NCI-H1092 treated with DMSO at 0.1 percent for 48 hours (cell line): ENCODE measurements around the gene COG7.
"Not testable (repeated sequence)": the region's sequence is repeated elsewhere in the genome, so short reads cannot be mapped to it uniquely, and the experiment has no call there.

ENCODE experiments used
- DNase-seq: peaks from one replicate; lab custom pipeline; 2025; lab: John Stamatoyannopoulos, UW

COG7 gene

DNA sequence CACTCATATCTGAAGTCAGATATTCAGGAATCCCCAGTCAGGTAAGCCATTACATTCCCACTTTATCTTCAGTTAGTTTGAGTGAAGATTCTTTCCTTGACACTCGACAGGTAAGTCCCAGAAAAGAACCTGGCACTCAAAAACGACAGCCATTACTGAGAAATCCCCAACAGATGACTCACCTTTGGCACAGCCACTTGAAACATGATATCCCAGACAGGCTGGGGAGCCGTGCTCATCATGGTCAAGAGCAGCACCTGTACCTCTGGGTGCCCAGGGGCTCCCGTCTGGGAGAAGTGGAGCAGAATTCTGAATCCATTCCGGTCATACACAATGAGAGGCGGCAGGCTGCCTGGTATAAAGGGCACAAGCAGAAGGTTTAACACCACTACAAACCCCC is 16.8 kb upstream of the COG7 start:
- no peak for DNase-seq

DNA sequence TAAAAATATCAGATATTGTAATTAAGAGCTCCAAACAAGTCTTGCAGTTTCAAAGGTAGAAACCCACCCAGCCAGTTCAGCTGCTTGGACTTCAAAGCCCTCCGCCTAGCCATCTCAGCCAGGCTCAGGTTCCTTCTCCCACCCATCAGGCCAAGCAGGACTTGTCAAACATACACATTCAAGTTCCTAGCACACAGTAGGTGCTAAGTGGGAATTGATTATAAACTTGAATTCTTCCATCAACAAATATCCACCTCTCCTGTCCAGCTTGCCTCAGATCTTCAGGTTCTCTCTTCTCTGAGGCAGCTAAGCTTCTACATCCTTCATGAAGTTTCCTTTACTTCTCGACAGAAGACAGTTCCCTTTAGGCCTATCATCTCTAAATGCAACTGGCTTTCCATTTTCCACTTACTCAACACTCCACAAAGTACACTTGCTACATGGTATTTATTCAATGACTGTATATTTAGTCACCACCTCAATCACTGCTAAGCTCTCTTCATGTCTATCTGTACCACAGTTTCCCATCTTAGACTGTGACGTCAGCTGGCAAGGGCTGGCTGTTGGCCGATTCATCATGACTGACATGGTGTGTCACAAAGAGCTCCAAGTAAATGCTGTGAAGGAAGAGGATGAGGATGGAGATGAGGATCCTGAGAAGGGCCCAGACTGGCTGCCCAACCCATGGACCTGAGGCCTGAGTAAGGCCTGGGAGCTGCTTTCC is 13.3 kb upstream of the COG7 start:
- no peak for DNase-seq

DNA sequence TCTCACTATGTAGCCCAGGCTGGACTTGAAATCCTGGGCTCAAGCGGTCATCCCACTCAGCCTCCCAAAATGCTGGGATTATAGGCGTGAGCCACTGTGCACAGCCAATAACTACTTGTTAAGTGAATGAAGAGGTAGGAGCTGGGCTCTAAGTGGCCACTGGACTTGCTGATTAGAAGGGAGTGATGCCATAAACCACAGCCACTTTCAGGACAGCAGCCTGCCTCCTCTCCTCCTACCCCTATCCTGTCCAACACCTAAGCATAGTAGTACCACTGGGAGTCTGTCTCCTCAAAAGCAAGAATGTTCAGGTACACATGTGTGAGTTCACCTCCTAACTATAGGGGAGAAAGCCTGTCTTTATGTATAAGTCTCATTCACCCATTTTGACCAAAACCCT is 12.2 kb upstream of the COG7 start:
- no peak for DNase-seq

DNA sequence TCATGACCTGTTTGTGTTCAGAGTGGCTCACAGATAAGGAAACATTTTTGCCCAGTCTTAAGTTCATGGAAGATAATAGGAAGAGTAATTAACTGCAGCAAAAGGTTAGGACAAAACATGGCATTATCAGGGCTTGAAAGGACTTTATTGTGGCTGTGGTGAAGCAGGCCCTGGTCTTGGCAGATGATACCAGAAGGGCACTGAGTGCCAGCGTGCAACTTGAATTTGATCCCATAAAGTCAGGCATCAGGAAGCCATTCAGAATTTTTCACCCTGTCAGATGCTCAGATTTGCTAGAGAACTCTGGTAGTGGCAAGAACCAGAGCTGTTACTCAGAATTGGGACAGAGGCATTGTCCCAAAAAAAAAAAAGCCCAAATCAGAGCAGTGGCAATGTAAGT is 11.2 kb upstream of the COG7 start:
- DNase-seq, result no peak

DNA sequence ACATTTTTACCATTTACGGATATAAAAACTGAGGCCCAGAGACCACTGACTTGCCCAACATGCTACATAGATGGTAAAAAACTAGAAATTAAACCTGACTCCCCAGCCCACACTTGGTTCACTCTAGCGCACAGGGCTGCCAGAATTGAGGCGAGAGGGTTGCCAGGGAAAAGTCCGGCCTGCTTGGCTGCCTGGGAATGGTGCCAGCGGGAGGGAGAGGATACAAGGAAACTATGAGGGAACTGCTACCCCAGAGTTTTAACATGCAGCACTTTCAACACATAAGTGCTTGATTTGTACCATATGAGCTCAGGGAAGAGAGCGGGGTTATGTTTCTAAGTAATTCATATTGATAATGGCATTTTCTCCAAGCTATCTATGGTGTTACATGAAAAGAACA is 10.0 kb upstream of the COG7 start:
- not testable (repeated sequence) for DNase-seq

DNA sequence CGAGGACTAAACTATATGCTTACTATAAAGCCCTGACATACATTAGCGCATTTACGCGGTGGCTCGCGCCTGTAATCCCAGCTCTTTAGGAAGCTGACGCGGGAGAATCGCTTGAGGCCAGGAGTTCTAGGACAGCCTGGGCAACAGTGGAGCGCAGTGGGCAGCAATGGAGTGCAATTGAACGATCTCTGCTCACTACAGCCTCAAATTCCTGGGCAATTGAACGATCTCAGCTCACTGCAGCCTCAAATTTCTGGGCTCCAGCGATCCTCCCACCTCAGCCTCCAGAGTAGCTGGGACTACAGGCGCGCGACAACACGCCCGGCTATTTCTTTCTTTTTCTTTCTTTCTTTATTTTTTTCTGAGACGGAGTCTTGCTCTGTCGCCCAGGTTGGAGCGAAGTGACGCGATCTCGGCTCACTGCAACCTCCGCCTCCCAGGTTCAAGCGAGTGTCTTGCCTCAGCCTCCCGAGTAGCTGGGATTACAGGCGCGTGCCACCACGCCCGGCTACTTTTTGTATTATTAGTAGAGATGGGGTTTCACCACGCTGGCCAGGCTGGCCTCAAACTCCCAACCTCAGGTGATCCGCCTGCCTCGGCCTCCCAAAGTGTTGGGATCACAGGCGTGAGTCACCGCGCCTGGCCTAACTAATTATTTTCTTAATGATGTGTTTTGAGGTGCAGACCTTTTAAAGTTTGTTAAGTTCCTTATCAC is 506 bp upstream of the COG7 start:
- DNase-seq, result no peak

DNA sequence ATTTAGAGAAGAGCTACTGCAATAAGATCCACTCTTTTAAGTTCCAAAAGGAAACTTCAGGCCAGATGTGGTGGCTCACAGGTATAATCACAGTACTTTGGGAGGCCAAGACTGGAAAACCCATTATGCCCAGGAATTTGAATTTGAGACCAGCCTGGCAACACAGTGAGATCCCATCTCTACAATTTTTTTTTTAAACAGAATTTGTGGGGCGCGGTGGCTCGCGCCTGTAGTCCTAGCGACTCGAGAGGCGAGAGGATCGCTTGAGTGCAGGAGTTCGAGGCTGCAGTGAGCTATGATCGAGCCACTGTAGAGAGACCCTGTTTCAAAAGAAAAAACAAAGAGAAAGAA is 793 bp downstream of the COG7 start:
- no peak for DNase-seq

DNA sequence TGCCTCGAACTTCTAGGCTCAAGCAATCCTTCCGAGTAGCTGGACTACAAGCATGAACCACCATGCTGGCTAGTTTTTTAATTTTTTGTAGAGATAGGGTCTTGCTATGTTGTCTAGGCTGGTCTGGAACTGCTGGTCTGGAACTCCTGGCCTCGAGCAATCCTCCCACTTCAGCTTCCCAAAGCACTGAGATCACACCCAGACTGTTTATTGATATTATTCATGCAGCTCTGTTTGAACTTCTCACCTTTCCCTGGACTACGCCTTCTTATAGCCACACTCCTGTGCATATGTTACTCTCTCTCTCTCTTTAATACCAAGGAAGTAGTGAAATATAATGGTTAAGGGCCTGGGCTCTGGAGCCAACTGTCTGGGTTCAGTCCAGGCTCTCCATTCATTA is 4.6 kb downstream of the COG7 start:
- DNase-seq, result no peak

DNA sequence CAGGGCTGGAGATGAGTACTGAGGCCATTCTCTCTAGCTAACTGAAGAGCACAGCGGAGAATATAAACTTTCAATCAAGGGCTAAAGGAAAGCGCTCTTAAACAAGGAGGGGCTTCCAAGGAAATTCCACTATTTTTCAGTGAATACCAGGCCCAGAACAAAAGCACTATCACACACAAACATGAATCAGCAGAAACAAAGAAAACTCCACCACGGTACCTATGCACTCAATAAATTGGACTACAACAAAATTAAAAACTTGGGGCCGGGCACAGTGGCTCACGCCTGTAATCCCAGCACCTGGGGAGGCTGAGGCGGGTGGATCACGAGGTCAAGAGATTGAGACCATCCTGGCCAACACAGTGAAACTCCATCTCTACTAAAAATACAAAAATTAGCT is 15.4 kb downstream of the COG7 start:
- DNase-seq, result not testable (repeated sequence)

DNA sequence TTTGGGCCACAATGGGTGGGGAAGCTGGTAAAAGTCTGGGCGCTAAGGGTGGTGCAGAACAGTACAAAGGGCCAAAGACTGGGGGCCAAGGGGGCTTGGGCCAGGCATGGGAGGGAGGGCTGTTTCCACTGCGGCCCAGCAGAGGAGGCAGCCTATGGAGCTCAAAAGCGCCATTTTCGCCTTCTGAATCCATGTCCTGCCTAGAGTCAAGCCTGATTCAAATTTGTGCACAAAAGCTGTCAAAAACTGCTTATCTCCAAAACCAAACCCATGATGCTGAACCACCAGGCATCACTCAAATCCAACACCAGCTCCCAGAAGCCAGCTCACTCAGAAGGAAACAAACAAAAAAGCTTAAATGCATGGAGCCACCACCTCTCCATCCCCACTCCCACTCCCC is 16.0 kb downstream of the COG7 start:
- no peak for DNase-seq

DNA sequence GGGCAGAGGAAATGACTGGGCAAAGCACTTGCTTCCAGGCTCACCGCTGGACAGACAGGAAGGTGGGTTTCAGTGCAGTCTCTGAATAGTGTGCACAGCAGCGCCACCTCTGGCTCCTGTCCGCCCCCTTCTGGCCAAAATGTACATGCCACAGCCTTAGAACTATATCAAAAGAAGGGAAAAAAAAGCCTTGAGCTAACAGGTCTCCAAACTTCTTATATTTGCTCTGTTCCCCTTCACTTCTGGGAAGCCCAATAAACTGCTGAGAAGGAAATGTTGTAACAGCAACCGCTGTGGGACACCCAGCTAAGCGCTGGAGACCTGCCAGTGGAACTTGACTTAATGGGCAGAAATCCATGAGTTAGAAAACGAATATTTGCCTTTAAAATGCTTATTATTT is 17.5 kb downstream of the COG7 start:
- DNase-seq, result peak; percentile 66

DNA sequence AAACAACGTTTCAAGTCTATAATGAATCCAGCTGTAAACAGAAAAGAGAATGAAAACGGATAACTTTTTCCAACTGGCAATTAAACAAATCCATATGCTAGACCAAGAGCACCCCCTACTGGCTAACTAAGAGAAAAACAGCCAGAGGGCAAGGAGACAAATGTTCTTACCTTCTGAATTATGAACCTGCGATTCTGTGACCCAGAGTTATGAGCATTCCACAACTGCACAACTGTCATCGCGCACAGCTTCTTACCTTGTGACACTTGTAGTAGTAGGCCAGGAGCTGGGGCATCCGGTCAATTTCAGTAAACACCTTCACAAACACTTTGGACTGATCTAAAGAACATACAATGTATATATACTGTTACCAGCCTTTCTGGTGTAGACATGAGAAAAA is 18.6 kb downstream of the COG7 start:
- DNase-seq, result peak; percentile 75

DNA sequence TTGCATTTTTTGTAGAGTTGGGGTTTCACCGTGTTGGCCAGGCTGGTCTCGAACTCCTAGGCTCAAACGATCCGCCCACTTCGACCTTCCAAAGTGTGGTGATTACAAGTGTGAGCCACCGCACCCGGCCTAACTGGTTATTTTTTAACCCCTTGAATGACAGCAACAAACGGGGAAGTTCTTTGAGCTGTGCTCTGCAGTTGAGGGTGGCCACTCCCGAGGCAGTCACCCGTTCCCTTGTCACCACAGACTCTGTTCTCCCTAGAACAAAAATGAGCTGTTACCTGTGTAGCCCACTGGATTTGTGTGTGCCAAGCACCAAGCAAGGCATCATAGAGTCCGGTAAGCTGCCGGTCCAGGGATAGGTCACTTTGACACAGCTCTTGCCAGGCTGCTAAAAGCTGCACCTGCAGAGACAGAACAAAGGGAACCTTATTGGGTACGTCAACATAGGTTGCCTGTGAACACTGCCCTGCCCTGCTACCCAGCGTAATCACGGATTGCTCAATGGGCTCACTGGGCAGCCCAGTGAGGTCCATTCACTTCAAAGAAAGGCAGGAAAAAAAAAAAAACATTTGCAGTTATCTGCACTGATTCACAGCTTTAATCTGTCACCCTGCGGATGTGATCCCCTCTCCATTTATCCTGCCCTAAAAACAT is 19.6 kb downstream of the COG7 start:
- no peak for DNase-seq

DNA sequence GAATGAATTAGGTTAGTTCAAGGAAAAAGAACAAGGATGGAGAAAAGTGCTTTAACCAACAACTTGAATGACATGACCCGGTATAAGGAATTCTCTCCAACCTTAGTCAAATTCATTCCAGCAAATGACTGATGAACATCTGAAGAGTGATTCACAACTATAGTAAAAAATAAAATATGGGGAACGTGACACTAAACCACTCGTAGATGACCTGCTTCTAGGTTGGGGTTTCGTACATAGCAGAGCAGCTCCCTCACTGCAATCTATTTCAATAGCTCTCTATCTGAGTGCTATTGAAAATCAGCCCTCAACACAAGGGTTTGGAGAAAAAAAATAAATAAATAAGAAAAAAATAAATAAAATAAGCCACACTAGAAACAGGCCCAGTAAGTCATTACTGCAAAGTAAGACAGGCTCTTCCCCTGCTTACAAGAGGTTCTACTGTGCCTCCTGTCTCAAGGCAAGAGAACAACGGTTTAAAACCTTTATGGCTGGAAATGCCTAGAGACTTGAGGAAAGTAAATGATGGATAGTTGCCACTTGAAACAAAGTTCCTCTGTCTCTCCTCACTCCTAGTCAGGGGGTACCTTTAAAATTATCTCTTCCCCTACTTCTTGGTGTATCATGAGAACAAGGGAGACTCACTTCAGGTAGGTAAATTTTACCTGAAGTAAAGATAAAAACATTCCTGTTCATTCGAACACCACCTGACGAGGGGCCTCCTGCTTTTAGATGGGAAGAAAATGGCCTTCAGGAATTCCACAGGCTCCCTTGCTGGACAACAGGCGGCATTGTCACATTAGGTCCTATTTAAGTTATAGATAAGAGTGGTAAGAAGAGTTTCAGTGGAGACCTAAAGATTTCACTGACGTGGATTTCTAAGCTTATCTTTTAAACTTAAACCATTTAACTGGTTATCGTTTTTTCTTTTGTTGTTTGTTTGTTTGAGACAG is 20.5 kb downstream of the COG7 start:
- DNase-seq, result no peak

DNA sequence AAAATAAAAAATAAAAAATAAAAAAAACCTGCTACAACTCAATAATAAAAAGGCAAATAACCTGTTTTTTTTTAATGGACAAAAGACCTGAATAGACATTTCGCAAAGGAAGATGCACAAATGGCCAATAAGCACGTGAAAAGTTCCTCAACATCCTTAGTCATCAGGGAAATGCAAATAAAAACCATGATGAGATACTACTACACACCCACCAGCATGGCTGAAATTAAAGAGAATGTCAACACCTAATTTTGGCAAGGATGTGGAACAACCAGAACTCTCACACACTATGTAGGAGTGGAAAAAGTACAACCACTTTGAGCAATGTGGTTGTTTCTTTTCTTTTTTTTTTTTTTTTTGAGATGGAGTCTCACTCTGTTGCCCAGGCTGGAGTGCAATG is 24.6 kb downstream of the COG7 start:
- DNase-seq, result no peak

DNA sequence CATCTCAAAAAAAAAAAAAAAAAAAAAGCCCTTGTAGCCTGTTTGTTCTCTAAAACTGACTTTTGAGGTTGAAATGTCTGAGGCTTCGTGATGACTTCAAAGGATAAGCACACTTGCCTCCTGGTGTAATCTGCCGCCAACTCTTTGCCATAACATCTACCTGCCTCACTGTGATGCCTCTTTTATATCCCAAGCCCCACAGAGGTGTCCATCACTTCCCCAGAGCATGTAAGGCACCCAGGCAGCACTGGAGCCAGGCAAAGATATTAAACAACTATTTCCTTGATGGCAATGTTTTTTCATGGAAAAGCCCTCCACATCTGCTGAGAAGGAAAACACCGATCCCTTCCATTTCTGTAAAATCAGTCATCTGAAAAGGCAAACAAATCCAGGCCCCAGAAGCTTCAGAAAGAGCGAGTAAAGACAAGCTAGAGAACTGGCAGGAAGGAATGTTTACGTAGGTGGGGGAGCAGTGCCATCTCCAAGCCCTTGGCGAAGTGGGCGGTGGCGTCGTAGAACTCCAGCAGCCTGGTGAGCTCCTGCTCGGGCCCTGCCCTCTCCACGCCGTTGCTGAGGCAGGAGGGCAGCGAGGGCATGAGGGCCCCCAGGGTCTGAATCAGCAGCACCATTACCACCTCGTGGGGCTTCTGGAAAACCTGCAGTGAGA is 28.6 kb downstream of the COG7 start:
- peak; percentile 26 for DNase-seq

DNA sequence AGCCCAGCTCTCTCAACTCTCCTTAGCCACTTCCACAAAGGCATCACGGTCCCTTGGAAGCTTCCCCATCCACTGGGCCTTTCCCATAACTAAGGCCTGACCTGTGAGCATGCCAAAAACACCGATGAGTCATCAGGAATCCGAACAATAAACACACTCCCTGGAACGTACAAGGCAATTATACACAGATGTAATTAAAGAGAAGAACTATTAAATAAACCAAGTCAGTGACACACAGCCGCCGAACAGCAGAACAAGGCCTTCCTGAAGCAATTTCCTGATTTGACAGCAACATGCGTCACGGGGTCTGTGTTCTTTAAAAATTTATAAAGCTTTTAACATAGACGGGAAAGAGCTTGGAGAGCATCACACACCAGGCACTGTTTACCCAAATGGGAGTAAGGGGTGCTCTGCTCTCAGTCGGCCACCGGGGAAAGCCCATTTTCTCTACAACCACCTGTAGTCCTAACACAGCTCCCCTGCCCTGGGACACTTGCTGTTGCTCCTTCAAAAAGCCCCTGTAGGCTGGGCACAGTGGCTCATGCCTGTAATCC is 29.4 kb downstream of the COG7 start:
- no peak for DNase-seq

DNA sequence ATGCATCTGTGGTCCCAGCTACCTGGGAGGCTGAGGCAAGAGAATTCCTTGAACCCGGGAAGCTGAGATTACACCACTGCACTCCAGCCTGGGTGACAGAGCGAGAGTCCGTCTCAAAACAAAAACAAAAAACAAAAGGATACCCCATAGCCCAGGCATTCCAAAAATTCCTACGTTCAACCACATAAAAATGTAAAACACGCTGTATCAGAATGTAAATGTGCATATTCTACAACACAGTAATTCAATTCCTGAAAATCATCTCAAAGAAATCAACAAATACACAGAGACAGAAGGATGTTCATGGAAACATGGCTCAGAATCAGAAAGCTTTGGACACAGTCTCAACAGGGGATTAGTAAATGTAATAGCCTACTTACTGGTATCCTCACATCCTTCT is 33.0 kb downstream of the COG7 start:
- DNase-seq, result no peak

DNA sequence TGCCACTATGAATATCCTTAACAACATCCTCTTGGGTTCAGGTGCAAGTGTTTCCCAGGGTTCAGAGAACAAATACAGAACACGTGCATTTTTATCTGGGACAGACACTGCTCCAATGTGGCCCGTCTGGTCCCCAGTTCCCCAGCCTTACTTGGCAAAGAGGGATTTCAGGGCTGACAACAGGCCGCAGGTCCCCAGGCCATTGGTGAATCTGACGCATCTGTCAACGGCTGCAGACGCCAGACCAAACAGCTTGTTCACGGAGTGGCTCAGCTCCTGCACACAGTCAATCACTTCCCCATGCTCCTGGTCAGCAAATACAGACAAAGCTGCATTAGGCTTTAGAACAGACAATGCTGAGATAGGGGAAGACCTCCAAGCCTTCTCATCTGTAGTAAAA is 36.2 kb downstream of the COG7 start:
- no peak for DNase-seq

DNA sequence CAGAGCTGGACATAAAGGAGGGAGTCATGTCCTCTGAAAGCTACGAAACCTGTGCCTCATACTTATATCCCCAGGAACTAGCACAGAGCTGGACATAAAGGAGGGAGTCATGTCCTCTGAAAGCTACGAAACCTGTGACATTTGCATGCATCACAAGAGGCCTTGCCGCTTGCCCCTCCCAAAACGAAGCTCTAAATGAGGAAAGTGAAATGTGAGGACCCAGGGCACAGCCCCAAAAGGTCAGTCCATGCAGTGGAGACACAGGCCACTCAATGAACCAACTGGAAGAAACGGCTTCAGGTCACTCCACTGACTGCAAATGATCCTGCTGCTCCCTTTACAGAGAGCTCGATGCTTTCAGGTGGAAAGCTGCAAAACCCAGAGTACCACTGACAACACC is 38.3 kb downstream of the COG7 start:
- no peak for DNase-seq

DNA sequence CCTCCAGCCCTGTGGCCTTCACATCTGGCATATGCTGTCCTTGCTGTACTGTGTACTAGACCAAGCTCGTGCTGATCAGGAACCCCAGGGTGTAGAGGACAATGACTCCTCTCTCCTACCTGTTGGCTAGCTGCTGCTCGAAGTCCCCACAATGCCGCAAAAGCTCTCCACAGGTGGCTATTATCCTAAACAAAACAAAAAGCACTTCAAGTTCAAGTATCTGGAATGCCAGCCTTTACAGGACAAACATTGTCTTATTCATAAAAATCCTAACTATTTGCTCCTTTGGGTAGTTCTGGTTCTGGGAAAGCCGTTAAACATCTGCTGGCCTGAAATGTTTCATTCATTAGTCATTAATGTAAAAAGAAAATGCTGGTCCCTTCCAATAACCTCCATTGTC is 42.8 kb downstream of the COG7 start:
- DNase-seq, result peak; percentile 20

DNA sequence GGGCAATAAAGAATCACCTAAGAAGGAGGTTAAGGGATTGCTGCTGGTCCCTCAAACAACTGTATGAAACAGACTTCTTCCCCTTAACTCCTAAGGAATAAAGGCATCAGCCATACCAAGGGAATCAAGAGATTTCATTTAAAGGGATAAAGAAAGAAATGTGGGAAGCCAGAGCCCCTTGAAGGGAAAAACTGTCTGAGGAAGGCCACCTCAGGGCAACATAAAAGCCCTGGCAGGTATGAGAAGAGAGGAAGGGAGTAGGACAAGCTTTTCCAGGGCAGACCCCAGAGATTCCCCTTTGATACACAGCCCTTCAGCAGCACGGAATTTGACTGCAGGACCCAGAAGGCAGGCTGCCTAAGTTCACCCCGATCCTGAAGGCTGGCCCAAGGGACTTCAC is 43.5 kb downstream of the COG7 start:
- no peak for DNase-seq
